Measurements from ENCODE around the gene ERN1. TPM values are rescaled to one million over a fixed set of nuclear protein-coding genes. Genes with fewer than 3 reads are reported as not detected.
A peak's percentile ranks its signal among the peaks of the same experiment; 100 is the strongest.

ERN1 gene
- total RNA-seq, 1 donor from 2014 or later: 22.1 TPM

GRCh38 chr17:64001763-64002529 is 128.0 kb downstream of the ERN1 start:
- peaks cover 5% of the 10 kb centered on the region for H3K27me3 ChIP-seq (ENCODE audit: control insufficient read depth, insufficient read depth, low read length)
- TF ChIP-seq, protein P1, sequence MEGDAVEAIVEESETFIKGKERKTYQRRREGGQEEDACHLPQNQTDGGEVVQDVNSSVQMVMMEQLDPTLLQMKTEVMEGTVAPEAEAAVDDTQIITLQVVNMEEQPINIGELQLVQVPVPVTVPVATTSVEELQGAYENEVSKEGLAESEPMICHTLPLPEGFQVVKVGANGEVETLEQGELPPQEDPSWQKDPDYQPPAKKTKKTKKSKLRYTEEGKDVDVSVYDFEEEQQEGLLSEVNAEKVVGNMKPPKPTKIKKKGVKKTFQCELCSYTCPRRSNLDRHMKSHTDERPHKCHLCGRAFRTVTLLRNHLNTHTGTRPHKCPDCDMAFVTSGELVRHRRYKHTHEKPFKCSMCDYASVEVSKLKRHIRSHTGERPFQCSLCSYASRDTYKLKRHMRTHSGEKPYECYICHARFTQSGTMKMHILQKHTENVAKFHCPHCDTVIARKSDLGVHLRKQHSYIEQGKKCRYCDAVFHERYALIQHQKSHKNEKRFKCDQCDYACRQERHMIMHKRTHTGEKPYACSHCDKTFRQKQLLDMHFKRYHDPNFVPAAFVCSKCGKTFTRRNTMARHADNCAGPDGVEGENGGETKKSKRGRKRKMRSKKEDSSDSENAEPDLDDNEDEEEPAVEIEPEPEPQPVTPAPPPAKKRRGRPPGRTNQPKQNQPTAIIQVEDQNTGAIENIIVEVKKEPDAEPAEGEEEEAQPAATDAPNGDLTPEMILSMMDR (IDR thresholded peaks at IDR 0.05; ENCODE audit: insufficient read depth, low read length, severe bottlenecking): no peak
- H3K36me3 ChIP-seq (ENCODE audit: control insufficient read depth, insufficient read depth, low read length): no peaks in the 10 kb centered on the region
- DNase-seq (ENCODE audit: low read depth): peak; percentile 44
- no peak overlapping the region for H3K4me3 ChIP-seq (ENCODE audit: low read depth, low read length)
- no peak for FAIRE-seq

DNA sequence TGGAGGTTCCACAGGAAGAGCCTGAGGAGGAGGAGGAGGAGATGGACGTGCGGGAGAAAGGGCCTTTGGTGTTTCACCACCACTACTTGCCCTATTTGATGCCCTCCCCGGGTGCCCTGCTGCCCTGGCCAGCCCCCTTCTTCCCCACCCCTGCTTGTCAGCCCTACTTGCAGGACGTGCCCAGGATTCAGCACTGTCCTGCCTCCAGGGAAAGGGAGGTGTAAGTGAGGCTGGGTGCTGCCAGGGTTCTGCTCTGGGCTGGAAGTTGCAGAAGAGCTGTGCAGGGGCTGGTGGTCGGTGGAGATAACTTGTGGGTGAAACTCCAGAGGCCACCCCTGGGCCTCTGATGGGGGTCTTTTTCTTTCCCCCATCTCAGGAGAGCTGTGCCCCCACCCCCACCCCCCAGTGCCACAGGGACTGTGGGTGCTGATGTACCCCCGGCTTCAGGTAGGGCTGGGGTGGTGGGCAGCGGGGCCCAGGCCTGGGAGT is 128.8 kb downstream of the ERN1 start:
- TF ChIP-seq, protein P1 (IDR thresholded peaks at IDR 0.05; ENCODE audit: insufficient read depth, low read length, severe bottlenecking): no peak
- DNase-seq (ENCODE audit: low read depth): no peak
- Histone ChIP-seq H3K4me3 (ENCODE audit: low read depth, low read length) (no peak overlapping the region), H3K36me3 (ENCODE audit: control insufficient read depth, insufficient read depth, low read length) (no peaks in the 10 kb centered on the region), H3K27me3 (ENCODE audit: control insufficient read depth, insufficient read depth, low read length) (peaks cover 5% of the 10 kb centered on the region)
- FAIRE-seq: no peak

GRCh38 chr17:63999680-64000531 is 130.0 kb downstream of the ERN1 start:
- Histone ChIP-seq H3K27me3 (ENCODE audit: control insufficient read depth, insufficient read depth, low read length) (peaks cover 5% of the 10 kb centered on the region), H3K36me3 (ENCODE audit: control insufficient read depth, insufficient read depth, low read length) (no peaks in the 10 kb centered on the region), H3K4me3 (ENCODE audit: low read depth, low read length) (no peak overlapping the region)
- DNase-seq (ENCODE audit: low read depth): no peak
- TF ChIP-seq, protein P1 (IDR thresholded peaks at IDR 0.05; ENCODE audit: insufficient read depth, low read length, severe bottlenecking): no peak
- no peak for FAIRE-seq

GRCh38 chr17:63998721-63999679 is 130.9 kb downstream of the ERN1 start:
- DNase-seq (ENCODE audit: low read depth) (no peak), FAIRE-seq (no peak)
- Histone ChIP-seq H3K4me3 (ENCODE audit: low read depth, low read length) (peak overlapping the region; percentile 44), H3K36me3 (ENCODE audit: control insufficient read depth, insufficient read depth, low read length) (no peaks in the 10 kb centered on the region), H3K27me3 (ENCODE audit: control insufficient read depth, insufficient read depth, low read length) (peaks cover 5% of the 10 kb centered on the region)
- TF ChIP-seq, protein P1 (IDR thresholded peaks at IDR 0.05; ENCODE audit: insufficient read depth, low read length, severe bottlenecking): no peak

DNA sequence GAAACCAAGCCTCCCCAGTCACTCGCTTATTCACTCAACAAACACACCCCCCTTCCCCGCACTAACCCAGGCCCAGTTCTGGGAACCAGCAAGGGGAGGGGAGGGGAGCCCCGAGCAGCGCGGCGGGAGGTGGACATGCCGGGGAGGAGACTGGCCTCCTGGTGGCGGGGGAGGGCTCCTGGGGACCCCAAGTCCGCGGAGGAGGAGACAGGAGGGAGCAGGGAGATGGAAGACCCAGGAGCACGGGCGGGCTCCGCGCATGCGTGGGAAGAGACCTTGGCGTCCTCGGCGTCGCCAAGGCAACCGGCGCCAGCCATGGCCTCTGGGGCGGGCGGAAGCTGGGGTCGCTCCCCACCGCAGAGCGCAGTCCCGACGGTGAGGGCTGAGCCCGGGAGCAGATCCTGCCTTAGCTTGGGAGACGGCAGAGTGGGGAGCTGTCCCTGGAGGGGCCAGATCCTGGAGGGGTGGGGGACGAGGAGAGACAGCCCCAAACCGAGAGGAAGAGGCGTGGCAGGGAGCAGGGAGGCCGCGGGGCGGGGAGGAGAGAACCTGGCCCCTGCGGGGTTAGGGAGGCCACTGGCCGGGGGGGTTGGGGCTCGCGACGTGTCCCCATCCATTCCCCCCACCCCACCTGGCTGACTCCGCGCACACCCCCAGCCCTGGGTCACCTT is 131.8 kb downstream of the ERN1 start, which contains the start of gene PRR29:
TSS of gene PRR29 (plus strand) at position 302 of the 671 bp plus-strand sequence. CDS start at position 316, 14 bp downstream.
- peak within 1 kb of the TSS; percentile 44 for H3K4me3 ChIP-seq (ENCODE audit: low read depth, low read length)
- H3K27me3 ChIP-seq (ENCODE audit: control insufficient read depth, insufficient read depth, low read length): peaks cover 5% of the 10 kb centered on the region
- FAIRE-seq: no peak
- H3K36me3 ChIP-seq (ENCODE audit: control insufficient read depth, insufficient read depth, low read length): no peaks in the 10 kb centered on the region
- no peak for DNase-seq (ENCODE audit: low read depth)
- TF ChIP-seq, protein P1 (IDR thresholded peaks at IDR 0.05; ENCODE audit: insufficient read depth, low read length, severe bottlenecking): no peak
